Ishikawa (cell line): ENCODE data around the gene CHD9.
A peak's percentile ranks its signal among the peaks of the same experiment; 100 is the strongest.

ENCODE experiments used
- CEBPB ChIP-seq: IDR thresholded peaks from 2 replicates; pipeline ENCODE4 v1.6.1; 2012
- CREB1 ChIP-seq: IDR thresholded peaks from 2 replicates; pipeline ENCODE4 v1.6.1; 2012; ENCODE audit warnings: low read depth
- EGR1 ChIP-seq: IDR thresholded peaks from 2 replicates; pipeline ENCODE4 v1.6.1; 2012
- EP300 ChIP-seq: IDR thresholded peaks from 2 replicates; pipeline ENCODE4 v1.6.1; 2012; ENCODE audit warnings: borderline replicate concordance
- FOXM1 ChIP-seq: IDR thresholded peaks from 2 replicates; pipeline ENCODE4 v1.6.1; 2012; ENCODE audit warnings: low read depth, borderline replicate concordance
- MAX ChIP-seq: IDR thresholded peaks from 2 replicates; pipeline ENCODE4 v1.6.1; 2012
- NFIC ChIP-seq: IDR thresholded peaks from 2 replicates; pipeline ENCODE4 v1.6.1; 2012
- RAD21 ChIP-seq: IDR thresholded peaks from 2 replicates; pipeline ENCODE4 v1.6.1; 2012; ENCODE audit warnings: low read depth
- REST ChIP-seq: IDR thresholded peaks from 2 replicates; pipeline ENCODE4 v1.6.1; 2012; ENCODE audit warnings: low read depth, mild to moderate bottlenecking
- TAF1 ChIP-seq: IDR thresholded peaks from 2 replicates; pipeline ENCODE4 v1.6.1; 2012; ENCODE audit warnings: low read depth, mild to moderate bottlenecking
- TCF12 ChIP-seq: IDR thresholded peaks from 2 replicates; pipeline ENCODE4 v1.6.1; 2012; ENCODE audit warnings: low read depth
- TEAD4 ChIP-seq: IDR thresholded peaks from 2 replicates; pipeline ENCODE4 v1.6.1; 2012
- USF1 ChIP-seq: IDR thresholded peaks from 2 replicates; pipeline ENCODE4 v1.6.1; 2012
- YY1 ChIP-seq: IDR thresholded peaks from 2 replicates; pipeline ENCODE4 v1.6.1; 2012; ENCODE audit warnings: low read depth
- ZBTB7A ChIP-seq: IDR thresholded peaks from 2 replicates; pipeline ENCODE4 v1.6.1; 2012; ENCODE audit warnings: low read depth

Gene CHD9

GRCh38 chr16:53085931-53086421 lies 31.2 kb downstream of the CHD9 start:
- TF ChIP-seq CEBPB (no peak), TAF1 (no peak), USF1 (no peak), MAX (no peak), EGR1 (no peak), TEAD4 (no peak), YY1 (no peak), ZBTB7A (no peak), RAD21 (no peak), CREB1 (no peak), TCF12 (no peak), REST (no peak), FOXM1 (no peak), NFIC (no peak), EP300 (no peak)

- no peak for TF ChIP-seq EP300
These were observed 32.3 kb downstream of the CHD9 start for GRCh38 chr16:53087101-53087500.

GRCh38 chr16:53089434-53090285 lies 34.9 kb downstream of the CHD9 start:
- TF ChIP-seq REST (no peak), ZBTB7A (no peak), TCF12 (no peak), EGR1 (no peak), FOXM1 (no peak), MAX (0 out of 2 replicates have a peak, but pooled peaks have one; percentile 5), USF1 (no peak), YY1 (no peak), EP300 (no peak; the same call in 1 of the 2 replicates), CREB1 (no peak), NFIC (peak; percentile 56; the same call in 1 of the 2 replicates), TEAD4 (0 out of 2 replicates have a peak, but pooled peaks have one; percentile 27), TAF1 (no peak), CEBPB (no peak), RAD21 (no peak)

- no peak for TF ChIP-seq RAD21
- peak; percentile 13 for TF ChIP-seq USF1
These were observed 35.4 kb downstream of the CHD9 start for GRCh38 chr16:53090286-53090590.

- TF ChIP-seq RAD21: no peak
- no peak for TF ChIP-seq YY1
- peak; percentile 74; the same call in 1 of the 2 replicates for TF ChIP-seq EP300
- 0 out of 2 replicates have a peak, but pooled peaks have one; percentile 31 for TF ChIP-seq EGR1
- TF ChIP-seq NFIC: peak; percentile 81; the same call in 1 of the 2 replicates
- TF ChIP-seq TCF12: peak; percentile 75
- TF ChIP-seq CREB1: no peak
- peak; percentile 16; the same call in 1 of the 2 replicates for TF ChIP-seq TEAD4
- no peak for TF ChIP-seq REST
- TF ChIP-seq CEBPB: no peak
- TF ChIP-seq USF1: no peak; the same call in 1 of the 2 replicates
- no peak for TF ChIP-seq TAF1
- TF ChIP-seq MAX: 0 out of 2 replicates have a peak, but pooled peaks have one; percentile 1
- TF ChIP-seq FOXM1: peak; percentile 61; the same call in 1 of the 2 replicates
These were observed 36.0 kb downstream of the CHD9 start for GRCh38 chr16:53090591-53091411.
